NCI-H1417 treated with DMSO at 0.1 percent for 48 hours (cell line): Measurements from ENCODE around the gene SYS1.
A peak's percentile ranks its signal among the peaks of the same experiment; 100 is the strongest.

Source experiments
- DNase-seq: peaks from one replicate; lab custom pipeline; 2025; lab: John Stamatoyannopoulos, UW

Gene SYS1

GRCh38 chr20:45415822-45416637, 53.1 kb downstream of the SYS1 start, which contains the start of gene PIGT:
Gene PIGT (plus strand): TSS chr20:45416141. CDS start chr20:45416157, 16 bp downstream.
- peak; percentile 18 for DNase-seq

GRCh38 chr20:45416917-45417316, 54.0 kb downstream of the SYS1 start:
- DNase-seq = no peak
